Spleen (tissue), 11 donors: Measurements from ENCODE around the gene NGEF. TPM values are rescaled to one million over a fixed set of nuclear protein-coding genes. Genes with fewer than 3 reads are reported as not detected.

Source experiments
- DNase-seq: peaks from one replicate; pipeline ENCODE4 v3.0.0-alpha.2; 2020
- H3K27ac ChIP-seq, 8 donors: fragments of 200-600 bp; sonication (generic) in 7 of 8; 1 replicate in 4 of 8; 2 replicates in 4 of 8; pipeline versions ENCODE4 v1.5.0 to v1.8.0; 2016 to 2021; ENCODE audit warnings: inconsistent platforms in 4 of 8, mild to moderate bottlenecking in 4 of 8, moderate library complexity in 1 of 8
- H3K27me3 ChIP-seq, 7 donors: fragments of 200-600 bp; sonication (generic) in 6 of 7; replicated peaks in 1 of 7; 1 replicate in 4 of 7; 2 replicates in 3 of 7; pipeline versions ENCODE4 v1.5.0 to v1.8.0; 2016 to 2021; ENCODE audit warnings: inconsistent platforms in 3 of 7, mild to moderate bottlenecking in 1 of 7
- H3K36me3 ChIP-seq, 6 donors: fragments of 200-600 bp; sonication (generic) in 5 of 6; 1 replicate in 4 of 6; 2 replicates in 2 of 6; pipeline versions ENCODE4 v1.5.0 to v1.8.0; 2016 to 2021; ENCODE audit warnings: inconsistent platforms in 2 of 6
- H3K4me1 ChIP-seq, 6 donors: fragments of 200-600 bp; sonication (generic) in 5 of 6; 1 replicate in 3 of 6; 2 replicates in 3 of 6; pipeline versions ENCODE4 v1.5.0 to v1.8.0; 2016 to 2021; ENCODE audit warnings: inconsistent platforms in 3 of 6
- H3K4me3 ChIP-seq, 8 donors: fragments of 200-600 bp; sonication (generic) in 7 of 8; 1 replicate in 4 of 8; 2 replicates in 4 of 8; pipeline versions ENCODE4 v1.5.0 to v1.8.0; 2016 to 2021; ENCODE audit warnings: inconsistent platforms in 4 of 8, mild to moderate bottlenecking in 4 of 8, moderate library complexity in 2 of 8
- H3K9me3 ChIP-seq, 8 donors: fragments of 200-600 bp; sonication (generic) in 7 of 8; 1 replicate in 4 of 8; 2 replicates in 4 of 8; pipeline versions ENCODE4 v1.5.0 to v1.8.0; 2016 to 2021; ENCODE audit warnings: inconsistent platforms in 4 of 8
- CTCF ChIP-seq, 11 experiments: fragments of 200-600 bp in 7 of 11; fragments of 450-650 bp in 4 of 11; sonication (generic) in 4 of 11; IDR thresholded peaks in 8 of 11; conservative IDR thresholded peaks in 3 of 11; 1 replicate in 7 of 11; 2 replicates in 4 of 11; pipeline versions ENCODE4 v1.4.0 to v1.8.0; 2016 to 2021; ENCODE audit warnings: antibody characterized with exemption in 11 of 11, inconsistent platforms in 4 of 11, mild to moderate bottlenecking in 1 of 11
- POLR2A ChIP-seq, 3 donors: fragments of 450-650 bp; IDR thresholded peaks; one replicate each; pipeline ENCODE4 v1.5.1; 2017; ENCODE audit warnings: antibody characterized with exemption in 3 of 3, mild to moderate bottlenecking in 1 of 3
- POLR2AphosphoS5 ChIP-seq, 3 donors: sonication (generic); formaldehyde crosslinking; IDR thresholded peaks; one replicate each; pipeline ENCODE4 v1.5.1; 2017; ENCODE audit warnings: antibody characterized with exemption in 3 of 3
- WGBS, 5 donors: extraction: QIAGEN DNeasy Blood & Tissue Kit in 3 of 5; methylation state at CpG; one replicate each; pipeline versions ENCODE4 v1.1.5 to v1.1.7; 2013 to 2018; 5-methylcytosine and 5-hydroxymethylcytosine counted together
- intact Hi-C: fragments of 100-400 bp; cut with DNase I; formaldehyde crosslinking; loops from one replicate; pipeline ENCODE4 v1.15.0; 2023; ENCODE audit warnings: low total_unique reads
- polyA plus RNA-seq, 3 donors: library from polyadenylated mRNA; stranded (reverse); fragments of 200-250 nt; gene quantifications; one replicate each; pipeline ENCODE4 v1.2.1, GENCODE V29; 2013
- total RNA-seq, 7 donors: library from RNA; depleted of rRNA in 3 of 7; stranded (reverse); fragments of >200 nt in 3 of 7; fragmentation: NEBNext Ultra II Directional in 4 of 7; extraction: Animal tissue kit (Norgen Biotek cat#: 25700) in 4 of 7; gene quantifications; one replicate each; pipeline versions ENCODE4 v1.1.0 to v1.2.1, GENCODE V29; 2016 to 2021
- donor health status: healthy with polysubstance abuse.
- donor health status: DM: no; HTN: no; CAD: no; lungs with moderate emphysema.
- donor health status: DM: no; HTN: no; CAD: no.
- donor health status: Bipolar disorder and iron deficiency.
- donor health status: healthy.
- donor health status: DM: no; HTN: no; CAD: no.
- donor health status: DM: yes; HTN: yes; CAD: no.

The NGEF gene
- total and polyA plus RNA-seq, 10 donors = 0.23 to 0.79 (median 0.43) TPM; not detected in 5

GRCh38 chr2:233042549-233042948, 29.5 kb upstream of the NGEF start:
- H3K36me3 ChIP-seq = no peaks in the 10 kb centered on the region
- H3K4me3 ChIP-seq = no peak overlapping the region
- WGBS, 5 donors = 86 to 95% (median 90%) methylated on average over 9 of the region's 9 CpGs
- intact Hi-C loops = no loop called here
- peak; percentile 21 for DNase-seq
- no peak for TF ChIP-seq POLR2AphosphoS5 (IDR thresholded peaks at IDR 0.05)
- no peak for TF ChIP-seq CTCF (IDR thresholded peaks at IDR 0.05 in 8 of 11, conservative IDR thresholded peaks at IDR 0.05 in 3 of 11)
- no peak for TF ChIP-seq POLR2A (IDR thresholded peaks at IDR 0.05)
- no peaks in the 10 kb centered on the region for H3K9me3 ChIP-seq
- H3K27me3 ChIP-seq = no peaks in the 10 kb centered on the region
- no peak overlapping the region for H3K27ac ChIP-seq
- H3K4me1 ChIP-seq = no peaks in the 10 kb centered on the region

GRCh38 chr2:233041722-233042323, 28.8 kb upstream of the NGEF start:
- Histone ChIP-seq H3K27me3 (no peaks in the 10 kb centered on the region), H3K4me1 (no peaks in the 10 kb centered on the region), H3K36me3 (no peaks in the 10 kb centered on the region), H3K9me3 (no peaks in the 10 kb centered on the region), H3K27ac (no peak overlapping the region), H3K4me3 (no peak overlapping the region)
- intact Hi-C loops = no loop called here
- DNase-seq = peak; percentile 20
- WGBS, 5 donors = 67 to 82% (median 71%) methylated on average over 10 of the region's 10 CpGs
- no peak for TF ChIP-seq POLR2A (IDR thresholded peaks at IDR 0.05)
- TF ChIP-seq POLR2AphosphoS5 (IDR thresholded peaks at IDR 0.05) = no peak
- no peak for TF ChIP-seq CTCF (IDR thresholded peaks at IDR 0.05 in 8 of 11, conservative IDR thresholded peaks at IDR 0.05 in 3 of 11)

- H3K4me3 ChIP-seq = no peak overlapping the region
- intact Hi-C loops = no loop called here
- no peak overlapping the region for H3K27ac ChIP-seq
- no peak for DNase-seq
- TF ChIP-seq CTCF (IDR thresholded peaks at IDR 0.05 in 8 of 11, conservative IDR thresholded peaks at IDR 0.05 in 3 of 11) = no peak
- TF ChIP-seq POLR2AphosphoS5 (IDR thresholded peaks at IDR 0.05) = no peak
- no peak for TF ChIP-seq POLR2A (IDR thresholded peaks at IDR 0.05)
- no peaks in the 10 kb centered on the region for H3K36me3 ChIP-seq
- H3K9me3 ChIP-seq = no peaks in the 10 kb centered on the region
- WGBS, 5 donors = 87 to 96% (median 88%) methylated on average over 4 of the region's 4 CpGs
- no peaks in the 10 kb centered on the region for H3K27me3 ChIP-seq
- no peaks in the 10 kb centered on the region for H3K4me1 ChIP-seq
Measured at GRCh38 chr2:233040571-233040970, 27.5 kb upstream of the NGEF start.

- peak; percentile 47 for DNase-seq
- Histone ChIP-seq H3K9me3 (no peaks in the 10 kb centered on the region), H3K4me1 (no peaks in the 10 kb centered on the region), H3K36me3 (no peaks in the 10 kb centered on the region), H3K27ac (no peak overlapping the region), H3K27me3 (no peaks in the 10 kb centered on the region), H3K4me3 (no peak overlapping the region)
- TF ChIP-seq POLR2A (IDR thresholded peaks at IDR 0.05) (no peak), CTCF (IDR thresholded peaks at IDR 0.05 in 8 of 11, conservative IDR thresholded peaks at IDR 0.05 in 3 of 11) (no peak), POLR2AphosphoS5 (IDR thresholded peaks at IDR 0.05) (no peak)
- intact Hi-C loops = no loop called here
- WGBS, 5 donors = 91 to 95% (median 92%) methylated on average over 9 to 10 of the region's 10 CpGs
Measured at GRCh38 chr2:233039846-233040530, 26.9 kb upstream of the NGEF start.
